SJCRH30 (cell line): Measurements from ENCODE around the gene GTF3C6. TPM values are rescaled to one million over a fixed set of nuclear protein-coding genes. Genes with fewer than 3 reads are reported as not detected.
"Not testable (repeated sequence)": the region's sequence is repeated elsewhere in the genome, so short reads cannot be mapped to it uniquely, and the experiment has no call there.

Experiments
- DNase-seq, 2 experiments: peaks; one replicate each; pipeline ENCODE4 v3.0.0-alpha.2; 2015 to 2020
- H3K27ac ChIP-seq: fragments of 250-450 bp; sonication (Bioruptor Pico); 2 replicates; pipeline ENCODE4 v1.5.1; 2020; ENCODE audit warnings: mild to moderate bottlenecking, moderate library complexity
- H3K27me3 ChIP-seq: fragments of 250-450 bp; sonication (Bioruptor Pico); 2 replicates; pipeline ENCODE4 v1.5.1; 2020; ENCODE audit warnings: mild to moderate bottlenecking, moderate library complexity
- H3K36me3 ChIP-seq: fragments of 250-450 bp; sonication (Bioruptor Pico); 2 replicates; pipeline ENCODE4 v1.5.1; 2020; ENCODE audit warnings: mild to moderate bottlenecking, moderate library complexity
- H3K4me1 ChIP-seq: fragments of 250-450 bp; sonication (Bioruptor Pico); 2 replicates; pipeline ENCODE4 v1.5.1; 2020; ENCODE audit warnings: mild to moderate bottlenecking, moderate library complexity
- H3K4me3 ChIP-seq: fragments of 250-450 bp; sonication (Bioruptor Pico); 2 replicates; pipeline ENCODE4 v1.5.1; 2020; ENCODE audit warnings: mild to moderate bottlenecking, moderate library complexity
- H3K9me3 ChIP-seq: fragments of 250-450 bp; sonication (Bioruptor Pico); replicated peaks from 2 replicates; pipeline ENCODE4 v1.5.1; 2020; ENCODE audit warnings: mild to moderate bottlenecking, moderate library complexity
- total RNA-seq: library from RNA; depleted of rRNA; stranded (reverse); fragments of >200 nt; shearing (Covaris generic); gene quantifications from 2 replicates; pipeline ENCODE4 v1.2.3, GENCODE V29; 2014; rRNA removed

The GTF3C6 gene
- total RNA-seq, 1 experiment from 2014 or later: 119 TPM

GRCh38 chr6:111011360-111012142 is 53.0 kb downstream of the GTF3C6 start:
- peaks cover 56% of the 10 kb centered on the region for H3K36me3 ChIP-seq
- no peaks in the 10 kb centered on the region for H3K9me3 ChIP-seq
- no peak overlapping the region for H3K4me3 ChIP-seq
- no peaks in the 10 kb centered on the region for H3K27me3 ChIP-seq
- peak in 1 of 2 experiments; percentile 68 for DNase-seq
- no peaks in the 10 kb centered on the region for H3K4me1 ChIP-seq
- no peak overlapping the region for H3K27ac ChIP-seq

- Histone ChIP-seq H3K27me3 (no peaks in the 10 kb centered on the region), H3K36me3 (peaks cover 53% of the 10 kb centered on the region), H3K4me3 (no peak overlapping the region), H3K27ac (no peak overlapping the region), H3K9me3 (no peaks in the 10 kb centered on the region), H3K4me1 (no peaks in the 10 kb centered on the region)
- DNase-seq: no peak
These were observed 53.6 kb downstream of the GTF3C6 start for GRCh38 chr6:111012143-111012452.

- H3K9me3 ChIP-seq, H3K4me1 ChIP-seq, H3K4me3 ChIP-seq, H3K27ac ChIP-seq, DNase-seq, H3K27me3 ChIP-seq: not testable (repeated sequence)
- H3K36me3 ChIP-seq: peaks cover 53% of the 10 kb centered on the region
These were observed 54.0 kb downstream of the GTF3C6 start for GRCh38 chr6:111012520-111012919.

GRCh38 chr6:111013144-111013915 is 54.8 kb downstream of the GTF3C6 start:
- Histone ChIP-seq H3K9me3 (no peaks in the 10 kb centered on the region), H3K4me1 (no peaks in the 10 kb centered on the region), H3K36me3 (peaks cover 55% of the 10 kb centered on the region), H3K4me3 (no peak overlapping the region), H3K27me3 (no peaks in the 10 kb centered on the region), H3K27ac (no peak overlapping the region)
- no peak for DNase-seq

- no peak for DNase-seq
- peaks cover 61% of the 10 kb centered on the region for H3K36me3 ChIP-seq
- no peaks in the 10 kb centered on the region for H3K9me3 ChIP-seq
- no peaks in the 10 kb centered on the region for H3K27me3 ChIP-seq
- H3K4me3 ChIP-seq: no peak overlapping the region
- H3K4me1 ChIP-seq: no peaks in the 10 kb centered on the region
- no peak overlapping the region for H3K27ac ChIP-seq
These were observed 57.1 kb downstream of the GTF3C6 start for GRCh38 chr6:111015389-111016124.

- not testable (repeated sequence) for H3K9me3 ChIP-seq, H3K4me3 ChIP-seq, H3K27ac ChIP-seq, H3K27me3 ChIP-seq, DNase-seq, H3K4me1 ChIP-seq
- H3K36me3 ChIP-seq: peaks cover 54% of the 10 kb centered on the region
These were observed 58.7 kb downstream of the GTF3C6 start for GRCh38 chr6:111017241-111017640.

Other genes starting within 250 kb of the GTF3C6 start
- 19.0 and 22.2 TPM in 2 replicates for gene CDK19, start 143.2 kb upstream of the GTF3C6 start, total RNA-seq
- 181 and 193 TPM in 2 replicates for gene AMD1, start 83.9 kb upstream of the GTF3C6 start, total RNA-seq
- gene RPF2, start 23.3 kb downstream of the GTF3C6 start, total RNA-seq: 67.8 and 68.9 TPM in 2 replicates
- 29.5 and 31.2 TPM in 2 replicates for gene SLC16A10, start 128.8 kb downstream of the GTF3C6 start, total RNA-seq